HTR-8/SVneo (cell line): Measurements from ENCODE around the gene RNF217.
"Not testable (repeated sequence)": the region's sequence is repeated elsewhere in the genome, so short reads cannot be mapped to it uniquely, and the experiment has no call there.

Source experiments
- DNase-seq: peaks from one replicate; pipeline ENCODE4 v3.0.0; 2011; ENCODE audit warnings: low spot score, mixed read lengths; ENCODE audit not compliant: insufficient read length
- FAIRE-seq: peaks from 2 replicates; lab custom pipeline; 2011; peaks lifted over from hg19 to GRCh38; lab: Jason Lieb, UNC

The RNF217 gene

GRCh38 chr6:125008957-125009356 is 46.7 kb downstream of the RNF217 start:
- FAIRE-seq (no peak), DNase-seq (no peak)

- no peak for DNase-seq
Observed at GRCh38 chr6:125009578-125009977, 47.3 kb downstream of the RNF217 start.

GRCh38 chr6:125013938-125014660 is 51.9 kb downstream of the RNF217 start:
- FAIRE-seq (peak; percentile 31), DNase-seq (no peak)

More at GRCh38 chr6:125009578-125009977, 47.3 kb downstream of the RNF217 start:
- no peak for FAIRE-seq

GRCh38 chr6:125014661-125014957 is 52.4 kb downstream of the RNF217 start:
- FAIRE-seq (no peak), DNase-seq (no peak)

- FAIRE-seq = no peak
- DNase-seq = no peak
Observed at GRCh38 chr6:125015152-125015551, 52.9 kb downstream of the RNF217 start.

- DNase-seq (no peak), FAIRE-seq (no peak)
Observed at GRCh38 chr6:125018136-125018535, 55.9 kb downstream of the RNF217 start.

GRCh38 chr6:125019281-125019680 is 57.0 kb downstream of the RNF217 start:
- DNase-seq (no peak), FAIRE-seq (no peak)

- FAIRE-seq (no peak), DNase-seq (no peak)
Observed at GRCh38 chr6:125019918-125020317, 57.7 kb downstream of the RNF217 start.

- DNase-seq = no peak
- no peak for FAIRE-seq
Observed at GRCh38 chr6:125020385-125020784, 58.1 kb downstream of the RNF217 start.

GRCh38 chr6:125022391-125022989 is 60.3 kb downstream of the RNF217 start:
- no peak for FAIRE-seq

GRCh38 chr6:125025164-125025854 is 63.1 kb downstream of the RNF217 start:
- DNase-seq (no peak), FAIRE-seq (no peak)

More at GRCh38 chr6:125022391-125022989, 60.3 kb downstream of the RNF217 start:
- DNase-seq = no peak

GRCh38 chr6:125027287-125027686 is 65.0 kb downstream of the RNF217 start:
- DNase-seq (no peak), FAIRE-seq (no peak)

- FAIRE-seq = no peak
Observed at GRCh38 chr6:125030969-125031368, 68.7 kb downstream of the RNF217 start.

GRCh38 chr6:125031385-125031784 is 69.1 kb downstream of the RNF217 start:
- DNase-seq (no peak), FAIRE-seq (no peak)

More at GRCh38 chr6:125030969-125031368, 68.7 kb downstream of the RNF217 start:
- no peak for DNase-seq

- not testable (repeated sequence) for DNase-seq, FAIRE-seq
Observed at GRCh38 chr6:125034929-125035328, 72.7 kb downstream of the RNF217 start.

GRCh38 chr6:125036486-125036885 is 74.2 kb downstream of the RNF217 start:
- FAIRE-seq, DNase-seq: not testable (repeated sequence)

GRCh38 chr6:125037827-125038226 is 75.6 kb downstream of the RNF217 start:
- FAIRE-seq (no peak), DNase-seq (no peak)

- DNase-seq (no peak), FAIRE-seq (peak; percentile 42)
Observed at GRCh38 chr6:125038925-125039324, 76.7 kb downstream of the RNF217 start.

- DNase-seq (no peak), FAIRE-seq (no peak)
Observed at GRCh38 chr6:125041740-125042459, 79.7 kb downstream of the RNF217 start.

- FAIRE-seq (no peak), DNase-seq (no peak)
Observed at GRCh38 chr6:125044066-125044465, 81.8 kb downstream of the RNF217 start.

- no peak for DNase-seq
- no peak for FAIRE-seq
Observed at GRCh38 chr6:125044667-125045066, 82.4 kb downstream of the RNF217 start.
